UCSD-AML1 (cell line): ENCODE results near the gene TBK1.
"Not testable (repeated sequence)": the region's sequence is repeated elsewhere in the genome, so short reads cannot be mapped to it uniquely, and the experiment has no call there.

Experiments
- DNase-seq: peaks from one replicate; lab custom pipeline; 2025; ENCODE audit not compliant: unreplicated experiment; lab: John Stamatoyannopoulos, UW

TBK1 gene

GRCh38 chr12:64494998-64495729 is 43.2 kb downstream of the TBK1 start:
- DNase-seq = no peak

- no peak for DNase-seq
Observed at GRCh38 chr12:64496839-64497400, 45.0 kb downstream of the TBK1 start.

GRCh38 chr12:64497484-64497883 is 45.6 kb downstream of the TBK1 start:
- DNase-seq = no peak

GRCh38 chr12:64497903-64498302 is 46.0 kb downstream of the TBK1 start:
- DNase-seq = no peak

- DNase-seq = no peak
Observed at GRCh38 chr12:64500394-64500793, 48.5 kb downstream of the TBK1 start.

- no peak for DNase-seq
Observed at GRCh38 chr12:64501486-64501885, 49.6 kb downstream of the TBK1 start.

- no peak for DNase-seq
Observed at GRCh38 chr12:64506955-64507354, 55.0 kb downstream of the TBK1 start.

- DNase-seq = no peak
Observed at GRCh38 chr12:64510667-64511066, 58.7 kb downstream of the TBK1 start.

- no peak for DNase-seq
Observed at GRCh38 chr12:64518396-64518795, 66.5 kb downstream of the TBK1 start.

GRCh38 chr12:64521833-64522232 is 69.9 kb downstream of the TBK1 start:
- DNase-seq = no peak

GRCh38 chr12:64522316-64522715 is 70.4 kb downstream of the TBK1 start:
- DNase-seq = peak; percentile 18

GRCh38 chr12:64522807-64523206 is 70.9 kb downstream of the TBK1 start:
- DNase-seq = no peak

- DNase-seq = not testable (repeated sequence)
Observed at GRCh38 chr12:64523565-64524444, 71.9 kb downstream of the TBK1 start.

- DNase-seq = no peak
Observed at GRCh38 chr12:64525461-64526160, 73.7 kb downstream of the TBK1 start.

GRCh38 chr12:64526859-64527258 is 74.9 kb downstream of the TBK1 start:
- no peak for DNase-seq

- no peak for DNase-seq
Observed at GRCh38 chr12:64528616-64529015, 76.7 kb downstream of the TBK1 start.

GRCh38 chr12:64530566-64530965 is 78.6 kb downstream of the TBK1 start:
- no peak for DNase-seq

- no peak for DNase-seq
Observed at GRCh38 chr12:64531665-64532334, 79.9 kb downstream of the TBK1 start.

GRCh38 chr12:64532734-64533351 is 80.9 kb downstream of the TBK1 start:
- DNase-seq = no peak

GRCh38 chr12:64534672-64535199 is 82.8 kb downstream of the TBK1 start:
- DNase-seq = no peak
